Measurements from ENCODE around the gene TFEB.
"Not testable (repeated sequence)": the region's sequence is repeated elsewhere in the genome, so short reads cannot be mapped to it uniquely, and the experiment has no call there.

The TFEB gene

DNA sequence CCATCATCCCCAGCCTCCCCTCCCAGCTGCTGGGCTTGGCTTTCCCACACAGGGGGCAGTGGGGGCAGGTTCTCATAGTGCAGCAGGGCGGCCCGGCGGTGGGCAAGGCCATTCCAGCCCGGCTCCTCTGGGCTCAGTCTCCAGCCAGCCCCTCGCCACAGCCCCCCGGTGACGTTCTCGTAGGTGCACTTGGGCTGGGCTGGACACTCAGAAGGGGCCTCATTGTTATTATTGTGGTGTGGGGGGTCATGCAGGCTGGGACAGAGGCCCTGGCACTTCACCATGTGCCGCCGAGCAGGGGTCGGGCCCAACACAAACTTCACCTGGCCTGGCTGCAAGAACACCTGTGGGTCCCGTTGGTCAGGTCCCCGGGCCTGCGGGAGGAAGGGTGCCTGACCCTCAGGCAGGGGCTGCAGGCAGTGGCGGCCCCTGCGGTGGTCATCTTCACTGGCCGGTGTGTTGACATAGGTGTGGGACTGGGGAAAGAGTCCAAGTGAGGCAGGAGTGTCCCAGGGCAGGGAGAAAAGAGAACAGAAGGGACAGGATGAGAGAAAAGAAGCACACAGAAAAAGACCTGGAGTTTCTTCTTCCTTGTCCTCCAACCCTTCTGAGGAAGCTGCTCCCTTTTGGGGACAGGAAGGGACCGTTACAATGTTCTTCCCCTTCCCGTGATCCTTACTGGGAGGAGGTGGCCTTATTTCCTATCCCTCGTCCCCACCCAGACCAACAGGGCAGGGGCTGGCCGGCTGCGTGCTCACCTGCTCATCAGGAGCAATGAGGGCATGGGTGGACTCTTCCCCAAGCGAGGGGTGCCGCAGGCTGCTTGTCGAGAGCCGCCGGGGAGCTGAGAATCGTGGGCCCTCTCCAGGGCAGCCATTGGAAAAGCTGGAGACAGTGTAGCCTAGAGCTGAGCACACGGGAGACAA is 35.9 kb upstream of the TFEB start:
- DNase-seq (ENCODE audit: low spot score): no peak
- TF ChIP-seq, protein P1, sequence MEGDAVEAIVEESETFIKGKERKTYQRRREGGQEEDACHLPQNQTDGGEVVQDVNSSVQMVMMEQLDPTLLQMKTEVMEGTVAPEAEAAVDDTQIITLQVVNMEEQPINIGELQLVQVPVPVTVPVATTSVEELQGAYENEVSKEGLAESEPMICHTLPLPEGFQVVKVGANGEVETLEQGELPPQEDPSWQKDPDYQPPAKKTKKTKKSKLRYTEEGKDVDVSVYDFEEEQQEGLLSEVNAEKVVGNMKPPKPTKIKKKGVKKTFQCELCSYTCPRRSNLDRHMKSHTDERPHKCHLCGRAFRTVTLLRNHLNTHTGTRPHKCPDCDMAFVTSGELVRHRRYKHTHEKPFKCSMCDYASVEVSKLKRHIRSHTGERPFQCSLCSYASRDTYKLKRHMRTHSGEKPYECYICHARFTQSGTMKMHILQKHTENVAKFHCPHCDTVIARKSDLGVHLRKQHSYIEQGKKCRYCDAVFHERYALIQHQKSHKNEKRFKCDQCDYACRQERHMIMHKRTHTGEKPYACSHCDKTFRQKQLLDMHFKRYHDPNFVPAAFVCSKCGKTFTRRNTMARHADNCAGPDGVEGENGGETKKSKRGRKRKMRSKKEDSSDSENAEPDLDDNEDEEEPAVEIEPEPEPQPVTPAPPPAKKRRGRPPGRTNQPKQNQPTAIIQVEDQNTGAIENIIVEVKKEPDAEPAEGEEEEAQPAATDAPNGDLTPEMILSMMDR (IDR thresholded peaks at IDR 0.05; ENCODE audit: extremely low read depth, insufficient read depth, missing control alignments): no peak
- in situ Hi-C loops (cut with MboI; ENCODE audit: low pct_unique_long_range_greater_than_20kb, low sequenced_read_pairs, unreplicated experiment): no loop called here

DNA sequence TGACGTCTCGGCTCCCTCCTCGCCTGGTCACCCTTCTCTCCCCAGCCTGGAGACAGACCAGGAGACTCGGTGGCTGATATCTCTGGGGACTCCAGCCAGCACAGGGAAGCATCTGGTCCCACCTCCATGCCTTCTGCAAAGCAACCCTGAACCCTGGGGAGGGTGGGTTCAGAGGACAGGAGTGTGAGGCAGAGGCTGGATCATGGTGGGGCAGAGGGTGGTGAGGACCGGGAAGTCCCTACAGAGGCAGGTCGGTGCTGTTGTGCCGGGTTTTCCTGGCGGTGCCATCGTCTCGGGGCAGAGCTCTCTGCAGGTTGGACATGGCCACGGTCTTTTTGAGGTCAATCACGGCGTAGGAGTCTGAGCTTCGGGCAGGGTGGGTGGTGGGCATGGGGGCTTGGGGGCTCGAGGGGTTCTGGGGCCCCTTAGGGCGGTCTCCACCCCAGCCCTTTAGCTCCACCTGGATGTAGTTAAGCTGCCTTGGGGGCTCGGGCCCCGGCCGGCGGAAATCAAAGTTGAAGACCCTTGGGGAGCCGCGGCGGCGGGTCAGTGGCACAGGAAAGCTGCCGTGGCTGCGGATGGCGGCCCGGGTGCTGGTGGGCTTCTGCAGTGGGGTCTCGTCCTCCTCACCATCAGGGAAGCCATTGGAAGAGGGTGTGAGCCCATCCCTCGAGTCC is 35.1 kb upstream of the TFEB start:
- TF ChIP-seq, protein P1 (IDR thresholded peaks at IDR 0.05; ENCODE audit: extremely low read depth, insufficient read depth, missing control alignments): no peak
- DNase-seq (ENCODE audit: low spot score): no peak
- in situ Hi-C loops (cut with MboI; ENCODE audit: low pct_unique_long_range_greater_than_20kb, low sequenced_read_pairs, unreplicated experiment): no loop called here

- no peak for DNase-seq (ENCODE audit: low spot score)
- in situ Hi-C loops (cut with MboI; ENCODE audit: low pct_unique_long_range_greater_than_20kb, low sequenced_read_pairs, unreplicated experiment): no loop called here
- TF ChIP-seq, protein P1 (IDR thresholded peaks at IDR 0.05; ENCODE audit: extremely low read depth, insufficient read depth, missing control alignments): no peak
Observed at GRCh38 chr6:41769376-41769775, 34.0 kb upstream of the TFEB start.

- DNase-seq (ENCODE audit: low spot score): no peak
- in situ Hi-C loops (cut with MboI; ENCODE audit: low pct_unique_long_range_greater_than_20kb, low sequenced_read_pairs, unreplicated experiment): no loop called here
- TF ChIP-seq, protein P1 (IDR thresholded peaks at IDR 0.05; ENCODE audit: extremely low read depth, insufficient read depth, missing control alignments): no peak
Observed at GRCh38 chr6:41768545-41769308, 33.3 kb upstream of the TFEB start.

DNA sequence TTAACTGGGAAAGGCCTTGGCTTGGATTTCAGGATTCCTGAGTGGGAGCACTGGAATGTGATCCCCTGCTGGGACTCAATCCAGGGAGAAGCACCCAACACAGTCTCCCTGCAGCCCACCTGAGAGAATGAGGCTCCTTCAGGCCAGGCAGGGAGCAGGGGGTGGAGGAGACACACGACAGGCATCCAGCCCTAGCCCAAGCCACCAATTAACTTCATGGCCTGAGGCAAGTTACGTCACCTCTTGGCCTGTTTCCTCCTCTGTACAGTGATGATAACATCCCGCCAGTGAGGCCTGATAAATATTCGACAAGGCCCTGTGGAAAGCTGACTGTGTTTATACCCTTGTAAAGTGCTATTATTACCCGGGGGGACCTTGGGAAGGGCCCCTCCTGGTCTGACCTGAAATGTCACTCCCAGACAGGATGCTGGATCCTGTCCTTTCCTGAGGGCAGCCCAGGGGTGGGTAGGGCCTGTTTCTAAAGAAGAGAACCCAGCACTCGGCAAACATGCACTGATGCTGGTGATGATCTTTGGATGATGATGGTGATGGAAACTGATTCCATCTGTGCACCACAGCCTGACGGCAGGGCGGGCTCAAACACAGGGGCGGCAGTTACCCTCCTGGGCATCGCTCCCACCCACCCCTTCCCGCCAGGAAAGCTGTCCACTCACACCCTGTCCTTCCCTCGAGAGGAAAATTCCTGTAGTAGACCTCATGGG is 31.9 kb upstream of the TFEB start:
- DNase-seq (ENCODE audit: low spot score): no peak
- in situ Hi-C loops (cut with MboI; ENCODE audit: low pct_unique_long_range_greater_than_20kb, low sequenced_read_pairs, unreplicated experiment): no loop called here
- TF ChIP-seq, protein P1 (IDR thresholded peaks at IDR 0.05; ENCODE audit: extremely low read depth, insufficient read depth, missing control alignments): no peak

DNA sequence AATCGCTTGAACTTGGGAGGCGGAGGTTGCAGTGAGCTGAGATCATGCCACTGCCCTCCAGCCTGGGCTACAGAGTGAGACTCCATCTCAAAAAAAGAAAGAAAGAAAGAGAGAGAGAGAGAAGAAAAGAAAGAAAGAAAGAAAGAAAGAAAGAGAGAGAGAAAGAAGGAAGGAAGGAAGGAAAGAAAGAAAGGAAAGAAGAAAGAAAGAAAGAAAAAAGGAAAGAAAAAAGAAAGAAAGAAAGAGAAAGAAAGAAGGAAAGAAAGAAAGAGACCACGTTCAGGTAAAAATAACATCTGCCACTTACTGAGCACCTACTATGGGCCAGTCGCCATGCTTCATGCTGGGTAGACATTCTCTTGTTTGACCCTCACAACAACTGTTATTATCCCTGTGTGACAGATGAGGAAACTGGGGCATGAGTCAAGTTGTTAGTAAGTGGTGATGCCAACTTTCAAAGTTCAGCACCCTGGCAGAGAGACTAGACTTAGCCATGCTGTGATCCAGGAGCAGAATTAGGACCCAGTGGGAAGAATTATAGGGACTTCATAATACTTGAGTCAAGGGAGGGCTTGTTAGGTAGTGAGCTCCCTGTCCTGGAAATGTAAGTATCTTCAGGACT is 30.7 kb upstream of the TFEB start:
- in situ Hi-C loops (cut with MboI; ENCODE audit: low pct_unique_long_range_greater_than_20kb, low sequenced_read_pairs, unreplicated experiment); DNase-seq (ENCODE audit: low spot score): not testable (repeated sequence)

Data from GM13977 (cell line).